GM19324 (cell line): Measurements from ENCODE around the gene TUBA4B.

ENCODE experiments used
- ATAC-seq: cut with Tn5 transposase; IDR thresholded peaks from one replicate; pipeline ENCODE4 v1.9.1; 2021; ENCODE audit warnings: mild to moderate bottlenecking, moderate library complexity; ENCODE audit not compliant: unreplicated experiment, low FRiP score

TUBA4B gene

GRCh38 chr2:219289195-219289536 is 36.1 kb downstream of the TUBA4B start:
- ATAC-seq = no peak

GRCh38 chr2:219289537-219290361 is 36.7 kb downstream of the TUBA4B start:
- no peak for ATAC-seq

- ATAC-seq = no peak
These were observed 37.5 kb downstream of the TUBA4B start for GRCh38 chr2:219290381-219291171.

GRCh38 chr2:219291394-219291793 is 38.4 kb downstream of the TUBA4B start:
- no peak for ATAC-seq

GRCh38 chr2:219291910-219292490 is 39.0 kb downstream of the TUBA4B start:
- ATAC-seq = no peak

GRCh38 chr2:219292616-219293015 is 39.6 kb downstream of the TUBA4B start:
- no peak for ATAC-seq

GRCh38 chr2:219293736-219294231 is 40.7 kb downstream of the TUBA4B start:
- ATAC-seq = no peak

GRCh38 chr2:219294356-219295351 is 41.6 kb downstream of the TUBA4B start:
- peak; percentile 85 for ATAC-seq

- no peak for ATAC-seq
These were observed 43.1 kb downstream of the TUBA4B start for GRCh38 chr2:219296142-219296541.

- ATAC-seq = no peak
These were observed 43.8 kb downstream of the TUBA4B start for GRCh38 chr2:219296631-219297391.

GRCh38 chr2:219297766-219298456 is 44.9 kb downstream of the TUBA4B start:
- no peak for ATAC-seq

- ATAC-seq = no peak
These were observed 45.8 kb downstream of the TUBA4B start for GRCh38 chr2:219298759-219299371.

GRCh38 chr2:219299372-219299760 is 46.3 kb downstream of the TUBA4B start:
- ATAC-seq = no peak

GRCh38 chr2:219300022-219300421 is 47.0 kb downstream of the TUBA4B start:
- no peak for ATAC-seq

GRCh38 chr2:219302412-219302968 is 49.4 kb downstream of the TUBA4B start:
- ATAC-seq = no peak

- ATAC-seq = no peak
These were observed 51.2 kb downstream of the TUBA4B start for GRCh38 chr2:219304223-219304622.

- no peak for ATAC-seq
These were observed 53.0 kb downstream of the TUBA4B start for GRCh38 chr2:219306047-219306446.
